GM18502 (cell line): Measurements from ENCODE around the gene DDX10.

Source experiments
- ATAC-seq: cut with Tn5 transposase; IDR thresholded peaks from one replicate; pipeline ENCODE4 v1.9.1; 2021; ENCODE audit warnings: mild to moderate bottlenecking; ENCODE audit not compliant: unreplicated experiment, poor library complexity

Gene DDX10

DNA sequence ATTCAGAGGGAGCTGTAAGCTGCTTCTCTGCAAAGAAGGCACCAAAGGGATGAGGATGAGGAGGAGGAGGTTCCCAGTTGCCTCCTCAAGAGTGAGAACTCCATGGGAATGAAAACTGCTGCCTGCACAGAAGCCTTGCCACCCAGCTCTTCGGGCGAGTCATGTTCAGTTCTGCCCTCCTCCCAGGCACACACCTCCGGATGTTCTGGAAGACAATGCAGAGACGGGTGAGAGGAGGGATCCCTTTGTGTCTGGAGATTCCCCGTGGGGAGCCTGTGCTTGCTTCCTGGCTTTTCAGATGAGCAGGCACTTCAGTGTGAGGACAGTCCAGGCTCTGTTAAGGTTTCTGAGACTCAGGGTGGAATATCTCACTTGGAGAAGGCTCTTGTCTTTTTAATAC lies 295.6 kb downstream of the DDX10 start:
- no peak for ATAC-seq

DNA sequence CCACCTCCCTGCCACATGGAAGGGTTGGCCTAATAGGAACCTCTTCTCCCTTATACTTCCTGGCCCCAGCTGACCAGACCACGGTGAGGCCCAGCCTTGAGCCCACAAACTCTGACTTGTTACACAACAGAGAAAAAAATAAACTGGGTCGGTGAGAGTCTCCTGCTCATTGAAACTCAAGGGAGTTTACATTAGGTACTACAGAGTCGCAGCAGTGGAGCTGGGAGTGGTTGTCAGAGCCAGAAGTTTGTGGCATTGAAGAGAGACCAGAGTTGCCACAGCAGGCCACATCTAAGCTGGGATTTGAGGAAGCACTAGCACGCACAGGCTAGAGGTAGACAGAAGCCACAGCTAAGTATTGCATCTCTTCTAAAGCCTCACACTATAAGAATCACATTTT lies 296.2 kb downstream of the DDX10 start:
- ATAC-seq: no peak

DNA sequence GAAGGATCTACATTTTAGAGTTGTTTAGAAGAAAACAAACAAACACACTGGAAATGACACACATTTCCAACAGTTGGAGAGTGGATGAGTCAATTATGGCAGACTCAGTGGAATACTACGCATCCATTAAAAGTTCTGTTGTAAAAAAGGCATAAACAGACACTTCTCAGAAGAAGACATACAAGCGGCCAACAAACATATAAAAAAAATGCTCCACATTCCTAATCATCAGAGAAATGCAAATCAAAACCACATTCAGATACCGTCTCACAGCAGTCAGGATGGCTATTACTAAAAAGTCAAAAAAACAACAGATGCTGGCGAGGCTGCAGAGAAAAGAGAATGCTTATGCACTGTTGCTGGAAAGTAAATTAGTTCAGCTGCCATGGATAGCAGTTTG lies 298.2 kb downstream of the DDX10 start:
- no peak for ATAC-seq

- ATAC-seq: no peak
Measured at GRCh38 chr11:108965306-108966001, 300.6 kb downstream of the DDX10 start.

- ATAC-seq: no peak
Measured at GRCh38 chr11:108966206-108966605, 301.3 kb downstream of the DDX10 start.

DNA sequence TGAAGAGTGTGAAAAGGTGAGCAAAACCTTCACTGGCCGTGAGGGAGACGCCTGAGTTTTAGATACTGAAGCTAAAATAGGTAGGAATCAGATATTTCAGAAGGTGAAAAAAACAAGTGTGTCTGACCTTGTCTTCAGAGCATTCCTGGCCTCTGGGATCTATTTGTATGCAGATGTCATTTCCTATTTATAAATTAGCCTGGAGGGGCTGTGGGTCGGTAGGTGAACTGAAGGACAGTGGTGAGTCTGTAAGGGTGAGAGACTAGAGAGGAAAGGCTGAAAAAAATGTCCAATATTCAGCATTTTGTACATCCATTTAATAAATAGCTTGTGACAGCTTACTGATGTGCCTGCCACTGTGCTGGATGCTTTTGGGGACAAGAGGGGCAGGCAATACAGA lies 302.1 kb downstream of the DDX10 start:
- no peak for ATAC-seq

GRCh38 chr11:108967571-108967970 lies 302.7 kb downstream of the DDX10 start:
- ATAC-seq: no peak

GRCh38 chr11:108970221-108970991 lies 305.5 kb downstream of the DDX10 start:
- ATAC-seq: no peak

DNA sequence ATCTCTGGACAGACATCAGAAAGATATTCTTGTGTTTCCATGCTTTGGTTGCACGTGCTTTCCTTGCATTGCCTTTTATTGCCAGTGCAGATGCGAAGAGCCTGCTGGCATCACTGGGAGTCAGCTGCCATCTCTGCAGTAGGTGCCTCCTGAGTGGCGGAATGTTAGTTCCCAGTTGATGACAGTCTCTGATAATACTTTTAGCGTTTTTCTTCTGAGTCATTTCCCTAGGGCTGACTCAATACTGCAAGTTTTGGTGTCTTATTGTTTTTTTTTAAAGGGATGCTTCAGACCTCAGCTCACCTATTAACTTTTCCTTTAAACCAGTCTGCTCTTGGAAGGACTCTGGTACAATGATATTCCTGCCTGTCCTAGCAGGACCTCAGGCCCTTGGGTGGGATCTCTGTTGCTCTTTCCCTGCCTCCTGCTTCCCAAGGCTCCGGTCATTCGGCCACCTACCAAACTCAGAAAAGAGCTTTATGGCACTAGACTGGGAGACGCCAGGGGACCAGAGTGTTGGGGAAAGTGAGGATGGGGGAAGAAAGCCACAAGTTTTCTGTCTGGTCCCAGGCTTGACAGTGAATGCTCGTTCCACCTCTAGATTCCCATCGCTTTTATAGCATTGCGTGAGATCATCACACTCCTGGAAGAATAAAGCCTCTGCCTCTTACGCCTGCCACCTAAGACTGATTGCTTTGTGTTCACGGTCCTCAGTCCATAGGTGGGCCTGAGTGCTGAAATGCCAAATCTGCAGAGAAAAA lies 308.7 kb downstream of the DDX10 start:
- ATAC-seq: no peak

- ATAC-seq: no peak
Measured at GRCh38 chr11:108975026-108975425, 310.2 kb downstream of the DDX10 start.

GRCh38 chr11:108975641-108976071 lies 310.8 kb downstream of the DDX10 start:
- ATAC-seq: no peak

DNA sequence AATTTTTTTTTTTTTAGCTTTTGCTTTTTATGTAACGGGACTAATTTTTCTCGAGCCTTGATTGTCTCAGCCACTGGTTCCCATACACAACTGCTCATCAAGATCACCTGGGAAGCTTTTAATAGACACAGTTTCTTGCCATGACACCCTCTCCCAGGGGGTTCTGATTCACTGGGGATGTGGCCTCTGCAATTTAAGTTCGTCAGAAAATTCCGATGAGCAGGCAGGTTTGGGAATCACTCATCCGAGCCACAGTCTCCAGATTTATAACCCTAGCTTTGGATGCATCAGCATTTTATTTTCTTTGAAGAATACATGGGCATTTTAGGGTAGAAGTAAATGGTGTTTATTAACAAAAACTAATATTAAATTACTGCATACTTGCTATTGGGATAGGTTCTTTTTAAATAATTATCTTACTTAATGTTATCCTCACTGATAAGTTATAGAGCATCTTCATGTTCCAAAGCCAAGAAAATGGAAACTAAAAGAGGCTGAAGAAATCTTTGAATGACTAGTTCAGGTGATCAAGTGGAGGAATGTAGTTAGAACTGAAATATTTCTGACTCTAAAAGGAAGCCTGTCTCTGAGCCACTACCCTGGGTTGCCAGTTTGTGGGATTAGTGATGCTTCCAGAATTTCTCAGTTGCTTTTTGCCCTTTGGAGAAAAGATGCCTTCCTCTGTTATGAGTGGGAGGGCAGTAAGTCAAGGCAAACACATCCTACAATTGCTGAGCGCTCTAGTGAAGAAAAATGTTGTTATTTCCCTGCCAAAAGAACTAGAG lies 319.0 kb downstream of the DDX10 start:
- ATAC-seq: no peak

DNA sequence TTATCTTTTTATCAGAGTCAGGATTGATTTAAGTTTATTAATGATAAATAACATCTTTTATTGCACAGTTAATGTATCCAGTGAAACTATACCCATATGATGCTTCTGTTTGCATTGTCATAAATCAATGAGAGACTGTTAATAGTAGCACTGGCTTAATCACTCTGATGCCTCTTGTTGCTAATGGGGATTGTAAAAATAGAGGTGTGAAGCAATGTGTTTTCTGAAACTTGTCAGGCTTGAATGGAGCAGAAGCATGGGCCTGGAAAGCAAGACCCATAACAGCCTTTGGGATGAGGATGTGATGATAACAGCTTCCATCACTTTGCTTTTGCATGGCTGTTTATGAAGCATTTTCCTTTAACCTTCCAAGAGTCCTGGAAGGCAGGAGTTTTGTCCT lies 319.7 kb downstream of the DDX10 start:
- no peak for ATAC-seq

DNA sequence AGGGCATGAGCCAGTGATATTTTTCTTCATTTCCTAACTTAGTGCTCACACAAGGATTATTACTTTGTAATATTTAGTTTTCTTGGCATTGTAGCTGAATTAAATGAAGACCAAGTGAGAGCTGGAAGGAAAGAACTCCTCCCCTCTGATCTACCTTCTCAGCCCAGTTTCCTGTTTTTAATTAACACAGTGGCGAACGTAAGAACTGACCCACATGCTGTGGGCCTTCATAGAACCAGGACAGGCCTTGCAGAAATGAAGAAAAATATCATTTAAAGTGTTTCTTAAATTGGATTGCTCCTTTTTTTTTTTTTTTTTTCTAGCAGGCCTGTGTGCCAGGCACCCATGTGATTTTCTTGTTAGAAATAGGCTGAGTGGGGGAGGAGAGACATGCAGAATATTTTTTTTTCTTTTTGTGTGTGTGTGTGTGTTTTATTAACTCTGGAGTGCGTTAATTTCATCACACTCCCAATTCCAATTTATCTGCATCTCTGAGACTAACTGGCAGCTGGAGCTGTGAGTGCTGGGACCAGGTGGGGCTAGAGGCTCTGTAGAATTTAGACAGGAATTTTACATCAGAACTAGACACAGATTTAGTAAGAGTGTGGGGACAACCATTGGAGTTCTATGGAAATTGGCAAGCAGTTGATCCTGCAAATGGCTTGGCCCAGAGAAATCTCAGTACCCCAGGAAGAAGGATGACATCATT lies 320.5 kb downstream of the DDX10 start:
- ATAC-seq: no peak

DNA sequence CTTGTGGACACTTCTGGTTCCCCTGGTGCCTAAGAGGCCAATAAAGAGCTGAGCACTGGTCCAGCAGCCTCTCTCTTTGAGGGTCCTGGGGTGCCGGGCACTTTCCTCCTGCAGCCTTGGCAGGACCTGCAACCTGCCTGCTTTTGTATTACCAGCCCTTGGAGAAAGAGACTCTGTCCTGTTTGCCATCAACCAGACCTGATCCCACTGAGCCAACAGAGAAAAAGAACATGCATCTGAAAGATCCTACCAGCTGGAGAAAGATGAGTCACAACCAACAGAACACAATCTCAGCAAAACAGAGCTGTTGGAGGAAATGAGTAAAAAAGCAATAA lies 321.0 kb downstream of the DDX10 start:
- no peak for ATAC-seq
